Stimulated activated CD8-positive, alpha-beta memory T cell treated with anti-CD3 and anti-CD28 coated beads, Interleukin-12 subunit alpha, Interleukin-12 subunit beta, amount 100 ng/mL, for 4 hours (primary cell): Measurements from ENCODE around the gene GOLGA6L26.
"Not testable (repeated sequence)": the region's sequence is repeated elsewhere in the genome, so short reads cannot be mapped to it uniquely, and the experiment has no call there.

Experiments used
- DNase-seq: peaks from one replicate; pipeline ENCODE4 v3.0.0-alpha.2; 2020; ENCODE audit warnings: low read depth

GOLGA6L26 gene

GRCh38 chr15:23334096-23334495 lies at the start of gene GOLGA6L26:
GOLGA6L26 (minus strand) TSS chr15:23334196; CDS start chr15:23334135, 61 bp downstream.
- DNase-seq, result not testable (repeated sequence)

- DNase-seq, result not testable (repeated sequence)
Observed at GRCh38 chr15:23381192-23381591, 47.2 kb upstream of the GOLGA6L26 start.

GRCh38 chr15:23380700-23381099 lies 46.7 kb upstream of the GOLGA6L26 start:
- not testable (repeated sequence) for DNase-seq

- DNase-seq, result not testable (repeated sequence)
Observed at GRCh38 chr15:23378946-23379345, 45.0 kb upstream of the GOLGA6L26 start.

GRCh38 chr15:23374226-23374625 lies 40.2 kb upstream of the GOLGA6L26 start:
- not testable (repeated sequence) for DNase-seq

- not testable (repeated sequence) for DNase-seq
Observed at GRCh38 chr15:23372891-23373600, 39.0 kb upstream of the GOLGA6L26 start.

- no peak for DNase-seq
Observed at GRCh38 chr15:23372284-23372683, 38.3 kb upstream of the GOLGA6L26 start.

- not testable (repeated sequence) for DNase-seq
Observed at GRCh38 chr15:23371868-23372267, 37.9 kb upstream of the GOLGA6L26 start.

- DNase-seq, result not testable (repeated sequence)
Observed at GRCh38 chr15:23371134-23371533, 37.1 kb upstream of the GOLGA6L26 start.

GRCh38 chr15:23370578-23370977 lies 36.6 kb upstream of the GOLGA6L26 start:
- DNase-seq, result no peak

- not testable (repeated sequence) for DNase-seq
Observed at GRCh38 chr15:23364261-23364660, 30.3 kb upstream of the GOLGA6L26 start.

GRCh38 chr15:23362622-23363021 lies 28.6 kb upstream of the GOLGA6L26 start:
- not testable (repeated sequence) for DNase-seq

- DNase-seq, result not testable (repeated sequence)
Observed at GRCh38 chr15:23354448-23354847, 20.5 kb upstream of the GOLGA6L26 start, which contains the start of gene GOLGA8S. GOLGA8S (plus strand) TSS chr15:23354748; CDS start chr15:23354810, 62 bp downstream.

- not testable (repeated sequence) for DNase-seq
Observed at GRCh38 chr15:23311233-23311632, 22.8 kb downstream of the GOLGA6L26 start.

- not testable (repeated sequence) for DNase-seq
Observed at GRCh38 chr15:23305921-23306320, 28.1 kb downstream of the GOLGA6L26 start.

GRCh38 chr15:23304805-23305204 lies 29.2 kb downstream of the GOLGA6L26 start:
- DNase-seq, result not testable (repeated sequence)

GRCh38 chr15:23304267-23304666 lies 29.7 kb downstream of the GOLGA6L26 start:
- not testable (repeated sequence) for DNase-seq

GRCh38 chr15:23303654-23304053 lies 30.3 kb downstream of the GOLGA6L26 start:
- DNase-seq, result peak; percentile 22

- not testable (repeated sequence) for DNase-seq
Observed at GRCh38 chr15:23303246-23303645, 30.8 kb downstream of the GOLGA6L26 start.
